HG03060 (cell line): ENCODE measurements around the gene HOXC13.

Source experiments
- ATAC-seq: cut with Tn5 transposase; IDR thresholded peaks from one replicate; pipeline ENCODE4 v1.9.1; 2021; ENCODE audit warnings: low read depth, moderate number of reproducible peaks; ENCODE audit not compliant: unreplicated experiment

Gene HOXC13

DNA sequence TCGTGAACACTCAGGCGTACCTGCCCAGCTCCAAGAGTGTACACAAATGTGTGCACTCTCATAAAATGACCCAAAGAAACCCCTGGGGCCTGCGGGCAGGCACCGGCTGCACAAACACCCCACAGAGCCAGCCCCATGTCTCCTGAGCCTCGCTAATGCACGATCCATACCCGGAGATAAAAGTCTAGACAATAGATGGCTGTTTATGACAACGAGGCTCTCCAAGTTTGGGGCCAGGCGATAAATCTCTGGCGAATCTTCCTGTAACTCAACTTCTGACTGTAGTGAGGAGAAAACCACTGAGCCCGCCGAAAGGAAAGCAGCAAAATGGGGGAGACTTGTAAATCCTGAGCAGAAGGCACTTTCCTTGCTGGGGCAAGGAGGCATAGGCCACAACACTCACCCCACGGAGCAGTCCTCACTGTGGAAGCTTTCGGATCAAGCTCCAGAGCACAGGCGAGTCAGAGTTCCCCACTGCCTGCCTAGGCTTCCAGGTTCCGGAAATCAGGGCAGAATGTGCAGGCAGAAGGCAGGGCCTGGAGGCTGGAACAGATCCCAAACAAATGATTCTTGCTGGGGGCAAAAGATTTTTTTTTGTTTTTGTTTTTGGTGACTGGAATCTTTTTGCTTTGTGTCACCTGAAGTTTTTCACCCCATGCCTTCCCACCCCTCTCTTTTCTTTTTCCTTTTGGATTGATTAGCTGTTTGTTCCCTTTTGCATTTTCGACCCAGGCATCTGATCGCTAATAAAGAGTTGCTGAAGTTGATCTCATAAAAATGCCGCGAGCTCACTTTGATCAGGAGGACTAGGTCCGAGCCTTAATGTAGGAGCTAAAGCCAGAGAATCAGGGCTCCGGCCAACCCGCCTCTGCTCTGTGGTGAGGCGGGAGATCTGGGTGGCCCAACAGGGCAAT lies 29.8 kb downstream of the HOXC13 start:
- no peak for ATAC-seq

- no peak for ATAC-seq
Measured at GRCh38 chr12:53969588-53970259, 31.1 kb downstream of the HOXC13 start.

- ATAC-seq = no peak
Measured at GRCh38 chr12:53970451-53970850, 31.8 kb downstream of the HOXC13 start.

- ATAC-seq = no peak
Measured at GRCh38 chr12:53971129-53971528, 32.5 kb downstream of the HOXC13 start.

- ATAC-seq = no peak
Measured at GRCh38 chr12:53971686-53972085, 33.1 kb downstream of the HOXC13 start.

DNA sequence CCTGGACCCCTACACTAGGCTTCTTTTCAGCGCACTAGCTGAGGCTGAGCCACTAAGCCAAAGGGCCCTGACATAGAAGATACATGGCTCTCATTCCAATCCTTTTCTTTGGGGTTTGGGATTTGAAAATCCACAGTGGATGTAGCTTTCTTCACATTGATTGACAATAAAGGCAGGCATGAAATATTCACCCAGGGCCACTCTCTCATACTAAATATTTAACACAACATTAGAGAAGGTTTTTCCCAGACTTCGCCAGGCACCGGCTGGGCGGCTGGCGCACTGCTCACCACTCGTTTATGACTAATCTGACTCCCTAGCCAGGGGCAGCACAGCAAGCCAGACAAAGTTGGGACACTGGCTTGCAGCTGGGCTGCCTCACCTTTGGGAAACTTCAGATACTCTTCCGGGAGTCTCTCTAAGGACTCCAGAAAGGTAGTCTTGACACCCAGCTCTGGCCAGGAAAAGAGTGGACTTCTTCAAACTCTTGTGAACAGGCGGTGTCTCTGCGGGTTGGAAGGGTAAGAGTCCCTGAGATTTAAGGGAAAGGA lies 33.6 kb downstream of the HOXC13 start:
- no peak for ATAC-seq

- ATAC-seq = no peak
Measured at GRCh38 chr12:53972722-53973235, 34.1 kb downstream of the HOXC13 start, which contains the start of gene HOXC11. Gene HOXC11, plus strand, starts transcription at chr12:53973126. Its CDS starts 116 bp downstream, at chr12:53973242.

DNA sequence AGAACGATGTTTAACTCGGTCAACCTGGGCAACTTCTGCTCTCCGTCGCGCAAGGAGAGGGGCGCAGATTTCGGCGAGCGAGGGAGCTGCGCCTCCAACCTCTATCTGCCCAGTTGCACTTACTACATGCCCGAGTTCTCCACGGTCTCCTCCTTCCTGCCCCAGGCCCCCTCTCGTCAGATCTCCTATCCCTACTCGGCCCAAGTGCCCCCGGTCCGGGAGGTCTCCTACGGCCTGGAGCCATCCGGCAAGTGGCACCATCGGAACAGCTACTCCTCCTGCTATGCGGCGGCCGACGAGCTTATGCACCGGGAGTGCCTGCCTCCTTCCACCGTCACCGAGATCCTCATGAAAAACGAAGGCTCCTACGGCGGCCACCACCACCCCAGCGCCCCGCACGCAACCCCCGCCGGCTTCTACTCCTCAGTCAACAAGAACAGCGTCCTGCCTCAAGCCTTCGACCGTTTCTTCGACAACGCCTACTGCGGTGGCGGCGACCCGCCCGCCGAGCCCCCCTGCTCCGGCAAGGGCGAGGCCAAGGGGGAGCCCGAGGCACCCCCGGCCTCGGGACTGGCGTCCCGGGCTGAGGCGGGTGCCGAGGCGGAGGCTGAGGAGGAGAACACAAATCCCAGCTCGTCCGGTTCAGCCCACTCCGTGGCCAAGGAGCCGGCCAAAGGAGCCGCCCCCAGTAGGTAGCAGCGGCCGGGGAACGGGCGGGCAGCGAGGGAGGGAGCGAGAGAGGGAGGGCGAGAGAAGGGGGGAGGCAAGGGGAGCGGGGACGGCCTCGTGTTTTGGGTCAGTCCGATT lies 34.8 kb downstream of the HOXC13 start:
- no peak for ATAC-seq

GRCh38 chr12:53974084-53975063 lies 35.7 kb downstream of the HOXC13 start, which contains the start of gene HOTAIR:
Gene HOTAIR, minus strand, starts transcription at chr12:53974954.
- no peak for ATAC-seq

- ATAC-seq = no peak
Measured at GRCh38 chr12:53975064-53975471, 36.4 kb downstream of the HOXC13 start.

DNA sequence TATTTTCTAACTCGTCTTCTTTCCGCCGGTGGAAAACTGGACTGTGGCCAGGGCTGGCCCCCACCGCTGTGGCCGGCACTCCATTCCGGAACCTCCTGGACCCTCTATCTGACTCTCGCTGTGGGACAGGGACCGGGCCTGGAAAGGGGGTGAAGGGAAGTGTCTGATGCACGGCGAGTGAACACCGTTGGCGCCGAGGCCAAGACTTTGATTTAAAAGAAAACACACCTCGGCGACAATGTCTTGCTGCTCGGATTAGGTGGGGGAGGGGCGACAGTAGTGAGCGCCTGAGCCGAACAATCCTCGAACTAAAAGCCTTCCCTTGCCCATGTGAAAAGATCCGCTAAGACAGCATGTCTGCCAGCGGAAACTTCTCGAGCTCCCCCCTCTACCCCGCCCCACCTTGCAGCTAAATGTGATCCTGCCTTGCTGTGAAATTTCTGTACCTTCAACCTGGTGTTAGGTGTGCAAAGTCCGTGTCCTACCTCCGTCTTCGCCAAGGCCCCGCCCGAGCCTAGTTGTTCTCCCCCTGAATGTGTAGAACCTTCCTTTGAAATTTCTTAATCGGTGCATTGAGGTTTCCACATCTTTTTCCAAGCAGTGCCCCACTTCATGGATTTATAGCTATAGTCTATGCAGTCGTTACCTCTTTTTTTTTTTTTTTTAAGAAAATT lies 37.0 kb downstream of the HOXC13 start:
- ATAC-seq = no peak

DNA sequence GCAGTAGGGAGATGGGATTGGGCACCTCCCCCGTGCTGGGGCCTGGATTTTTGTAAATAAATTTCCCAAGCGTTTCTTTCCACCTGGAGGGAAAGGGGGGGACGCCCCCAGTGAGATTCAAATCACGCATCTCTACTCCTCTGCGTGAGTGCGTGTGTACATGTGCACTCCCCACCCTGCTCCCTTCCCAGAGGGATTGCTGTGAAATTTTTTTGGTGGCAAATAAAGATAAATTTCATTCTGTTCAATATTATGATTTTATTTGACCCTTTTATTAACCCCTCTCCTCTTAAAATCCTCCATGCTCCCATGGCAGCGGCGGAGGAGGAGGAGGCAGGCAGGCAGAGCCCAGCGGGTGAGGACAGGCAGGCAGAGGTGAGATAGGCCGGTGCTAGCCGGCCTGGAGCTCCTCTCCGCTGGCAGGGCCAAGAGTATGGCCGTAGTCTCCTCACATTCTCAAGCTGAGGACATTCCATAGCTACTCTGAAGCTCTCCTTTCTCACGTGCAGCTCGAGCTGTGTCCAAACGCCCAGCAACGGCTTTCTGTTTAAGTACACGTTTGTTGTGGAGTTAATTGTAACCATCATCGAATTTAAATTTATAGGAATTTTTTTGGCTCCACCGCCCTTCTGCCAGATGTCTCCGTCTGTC lies 37.7 kb downstream of the HOXC13 start:
- no peak for ATAC-seq

- ATAC-seq = no peak
Measured at GRCh38 chr12:53976823-53977595, 38.4 kb downstream of the HOXC13 start.

- ATAC-seq = no peak
Measured at GRCh38 chr12:53977596-53978445, 39.2 kb downstream of the HOXC13 start.

DNA sequence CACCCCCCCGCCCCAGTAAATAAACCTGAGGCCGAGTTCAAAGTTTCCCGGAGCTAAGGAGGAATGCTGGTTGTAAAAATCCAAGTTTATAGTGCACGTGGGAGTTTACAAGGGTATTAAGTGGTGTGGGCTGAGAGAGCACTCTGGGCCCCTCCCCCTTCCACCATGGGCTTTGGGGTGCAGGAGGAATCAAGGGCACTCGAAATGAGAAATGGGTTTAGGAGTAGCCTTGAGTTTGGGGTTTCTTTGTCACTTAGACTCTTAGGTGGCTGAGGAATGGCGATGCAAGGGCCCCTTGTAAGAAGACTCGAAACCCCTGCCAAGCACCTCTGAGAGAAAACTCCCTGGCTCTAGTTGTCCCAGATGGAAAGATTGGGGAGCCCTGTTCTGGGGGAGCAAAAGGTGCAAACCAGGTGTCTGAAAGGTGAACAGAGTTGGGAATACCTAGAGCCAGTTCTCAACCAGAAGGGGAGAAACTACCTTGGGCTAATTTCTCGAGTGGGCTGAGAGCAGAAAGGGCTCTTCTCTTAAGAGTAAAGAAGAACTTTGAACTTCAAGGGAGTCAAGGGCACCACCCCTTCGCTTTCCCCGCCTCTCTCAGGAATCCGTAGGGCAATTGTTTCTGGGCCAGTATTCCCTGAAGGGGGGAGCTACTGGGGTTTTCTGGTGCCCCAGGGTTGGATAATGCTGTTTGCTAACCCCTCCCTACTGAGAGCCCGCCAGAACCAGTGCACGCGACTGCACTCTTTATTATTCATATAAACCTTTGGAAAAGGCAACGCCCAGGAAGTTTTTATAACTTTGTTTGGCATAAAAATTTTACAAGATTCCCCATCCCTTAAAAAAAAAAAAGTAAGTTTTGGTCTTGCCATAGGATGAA lies 40.1 kb downstream of the HOXC13 start:
- ATAC-seq = no peak
